OCI-M2 (cell line): ENCODE results near the gene MC1R.
"Not testable (repeated sequence)": the region's sequence is repeated elsewhere in the genome, so short reads cannot be mapped to it uniquely, and the experiment has no call there.

ENCODE experiments used
- DNase-seq: peaks from one replicate; lab custom pipeline; 2025; ENCODE audit not compliant: unreplicated experiment; lab: John Stamatoyannopoulos, UW

Gene MC1R

GRCh38 chr16:89957216-89957785 lies 38.6 kb downstream of the MC1R start:
- DNase-seq, result no peak

GRCh38 chr16:89958068-89958467 lies 39.4 kb downstream of the MC1R start:
- DNase-seq, result no peak

GRCh38 chr16:89958596-89958995 lies 39.9 kb downstream of the MC1R start:
- DNase-seq, result no peak

GRCh38 chr16:89960966-89961365 lies 42.3 kb downstream of the MC1R start:
- no peak for DNase-seq

GRCh38 chr16:89961920-89962319 lies 43.3 kb downstream of the MC1R start:
- no peak for DNase-seq

- DNase-seq, result no peak
Measured at GRCh38 chr16:89962754-89963498, 44.3 kb downstream of the MC1R start.

GRCh38 chr16:89964201-89964600 lies 45.5 kb downstream of the MC1R start:
- DNase-seq, result no peak

GRCh38 chr16:89965447-89966225 lies 47.0 kb downstream of the MC1R start:
- DNase-seq, result no peak

- DNase-seq, result no peak
Measured at GRCh38 chr16:89966756-89967155, 48.1 kb downstream of the MC1R start.

- DNase-seq, result not testable (repeated sequence)
Measured at GRCh38 chr16:89967436-89967835, 48.8 kb downstream of the MC1R start.

GRCh38 chr16:89968074-89968473 lies 49.4 kb downstream of the MC1R start:
- DNase-seq, result not testable (repeated sequence)

- no peak for DNase-seq
Measured at GRCh38 chr16:89969741-89970410, 51.2 kb downstream of the MC1R start.
